Activated naive CD8-positive, alpha-beta T cell treated with anti-CD3 and anti-CD28 coated beads, Interleukin-2, amount 10 ng/mL, durations not matched to agents 7 days and 5 days (primary cell): ENCODE measurements around the gene CCDC15. TPM values are rescaled to one million over a fixed set of nuclear protein-coding genes. Genes with fewer than 3 reads are reported as not detected.
"Not testable (repeated sequence)": the region's sequence is repeated elsewhere in the genome, so short reads cannot be mapped to it uniquely, and the experiment has no call there.

Source experiments
- ATAC-seq: fragments of 150-1000 bp; cut with Tn5 transposase; one replicate; pipeline ENCODE4 v1.10.0; 2021; ENCODE audit warnings: low read depth, moderate library complexity
- POLR2A ChIA-PET: fragments of 350-600 bp; sonication (Branson Sonifier 250); formaldehyde crosslinking; loops from one replicate; lab custom pipeline; 2021; ENCODE audit warnings: antibody characterized with exemption; lab: Charles Lee
- DNase-seq: peaks from one replicate; pipeline ENCODE4 v3.0.0; 2021
- H3K27ac Mint-ChIP-seq: one replicate; pipeline ENCODE4 v1.8.0; 2022; ENCODE audit warnings: mild to moderate bottlenecking, mixed read lengths
- H3K27me3 Mint-ChIP-seq: one replicate; pipeline ENCODE4 v1.8.0; 2022; ENCODE audit warnings: mild to moderate bottlenecking, moderate library complexity, mixed read lengths
- H3K36me3 Mint-ChIP-seq: one replicate; pipeline ENCODE4 v1.8.0; 2021; ENCODE audit warnings: mild to moderate bottlenecking, mixed read lengths
- H3K4me1 Mint-ChIP-seq: one replicate; pipeline ENCODE4 v1.8.0; 2021; ENCODE audit warnings: mixed read lengths
- H3K4me3 Mint-ChIP-seq: one replicate; pipeline ENCODE4 v1.8.0; 2022; ENCODE audit warnings: mild to moderate bottlenecking, moderate library complexity, mixed read lengths
- H3K9me3 Mint-ChIP-seq: one replicate; pipeline ENCODE4 v1.8.0; 2021; ENCODE audit warnings: mixed read lengths
- total RNA-seq, 2 experiments: library from RNA; stranded (reverse); gene quantifications; one replicate each; pipeline ENCODE4 v1.2.3, GENCODE V29; 2021

The CCDC15 gene
- total RNA-seq, 2 experiments from 2014 or later: 5.9 to 6.6 TPM

GRCh38 chr11:124983674-124984511 is 29.9 kb downstream of the CCDC15 start:
- H3K27ac Mint-ChIP-seq: no peak overlapping the region
- no peaks in the 10 kb centered on the region for H3K27me3 Mint-ChIP-seq
- ATAC-seq: no peak
- no peak overlapping the region for H3K4me3 Mint-ChIP-seq
- DNase-seq: no peak
- peaks cover 24% of the 10 kb centered on the region for H3K9me3 Mint-ChIP-seq
- peaks cover 3% of the 10 kb centered on the region for H3K4me1 Mint-ChIP-seq
- POLR2A ChIA-PET: no interaction called here
- H3K36me3 Mint-ChIP-seq: peaks cover 60% of the 10 kb centered on the region

GRCh38 chr11:124984512-124984854 is 30.5 kb downstream of the CCDC15 start:
- no peak for ATAC-seq
- H3K9me3 Mint-ChIP-seq: peaks cover 22% of the 10 kb centered on the region
- no peak overlapping the region for H3K27ac Mint-ChIP-seq
- no peak overlapping the region for H3K4me3 Mint-ChIP-seq
- peaks cover 3% of the 10 kb centered on the region for H3K4me1 Mint-ChIP-seq
- DNase-seq: no peak
- H3K27me3 Mint-ChIP-seq: no peaks in the 10 kb centered on the region
- H3K36me3 Mint-ChIP-seq: peaks cover 57% of the 10 kb centered on the region
- POLR2A ChIA-PET: no interaction called here

- no peak for ATAC-seq
- no peak for DNase-seq
- Mint-ChIP-seq H3K4me1 (no peaks in the 10 kb centered on the region), H3K36me3 (peaks cover 40% of the 10 kb centered on the region), H3K27ac (no peak overlapping the region), H3K27me3 (no peaks in the 10 kb centered on the region), H3K9me3 (peaks cover 4% of the 10 kb centered on the region), H3K4me3 (no peak overlapping the region)
- POLR2A ChIA-PET: no interaction called here
Measured at GRCh38 chr11:124987096-124987495, 33.1 kb downstream of the CCDC15 start.

- Mint-ChIP-seq H3K27ac (no peak overlapping the region), H3K4me1 (no peaks in the 10 kb centered on the region), H3K36me3 (peaks cover 30% of the 10 kb centered on the region), H3K27me3 (no peaks in the 10 kb centered on the region), H3K9me3 (no peaks in the 10 kb centered on the region), H3K4me3 (no peak overlapping the region)
- ATAC-seq: no peak
- no peak for DNase-seq
- POLR2A ChIA-PET: no interaction called here
Measured at GRCh38 chr11:124988063-124988462, 34.1 kb downstream of the CCDC15 start.

- Mint-ChIP-seq H3K36me3 (peaks cover 37% of the 10 kb centered on the region), H3K4me1 (peaks cover 2% of the 10 kb centered on the region), H3K4me3 (no peak overlapping the region), H3K27me3 (no peaks in the 10 kb centered on the region), H3K27ac (no peak overlapping the region), H3K9me3 (peaks cover 6% of the 10 kb centered on the region)
- DNase-seq (no peak), ATAC-seq (no peak)
- POLR2A ChIA-PET: no interaction called here
Measured at GRCh38 chr11:125001079-125001778, 47.2 kb downstream of the CCDC15 start.

GRCh38 chr11:125001849-125002248 is 47.8 kb downstream of the CCDC15 start:
- Mint-ChIP-seq H3K36me3 (peaks cover 42% of the 10 kb centered on the region), H3K4me1 (peaks cover 2% of the 10 kb centered on the region), H3K4me3 (no peak overlapping the region), H3K27me3 (no peaks in the 10 kb centered on the region), H3K9me3 (peaks cover 6% of the 10 kb centered on the region), H3K27ac (no peak overlapping the region)
- ATAC-seq: no peak
- POLR2A ChIA-PET: no interaction called here
- DNase-seq: no peak

GRCh38 chr11:125005491-125005890 is 51.5 kb downstream of the CCDC15 start:
- POLR2A ChIA-PET: no interaction called here
- no peak for ATAC-seq

GRCh38 chr11:125016413-125016812 is 62.4 kb downstream of the CCDC15 start:
- H3K27ac Mint-ChIP-seq: no peak overlapping the region
- DNase-seq (no peak), ATAC-seq (no peak)
- POLR2A ChIA-PET: no interaction called here
- H3K27me3 Mint-ChIP-seq: peaks cover 3% of the 10 kb centered on the region
- no peaks in the 10 kb centered on the region for H3K4me1 Mint-ChIP-seq
- H3K4me3 Mint-ChIP-seq: no peak overlapping the region
- H3K36me3 Mint-ChIP-seq: peaks cover 10% of the 10 kb centered on the region
- H3K9me3 Mint-ChIP-seq: peaks cover 1% of the 10 kb centered on the region

More at GRCh38 chr11:125005491-125005890, 51.5 kb downstream of the CCDC15 start:
- H3K9me3 Mint-ChIP-seq: peaks cover 4% of the 10 kb centered on the region
- peaks cover 50% of the 10 kb centered on the region for H3K36me3 Mint-ChIP-seq
- DNase-seq: no peak
- no peaks in the 10 kb centered on the region for H3K27me3 Mint-ChIP-seq
- no peak overlapping the region for H3K27ac Mint-ChIP-seq
- H3K4me3 Mint-ChIP-seq: no peak overlapping the region
- H3K4me1 Mint-ChIP-seq: no peaks in the 10 kb centered on the region

GRCh38 chr11:125020342-125020741 is 66.3 kb downstream of the CCDC15 start:
- Mint-ChIP-seq H3K4me1 (no peaks in the 10 kb centered on the region), H3K4me3 (no peak overlapping the region), H3K27ac (no peak overlapping the region), H3K36me3 (no peaks in the 10 kb centered on the region), H3K9me3 (no peaks in the 10 kb centered on the region), H3K27me3 (no peaks in the 10 kb centered on the region)
- DNase-seq (no peak), ATAC-seq (no peak)
- POLR2A ChIA-PET: no interaction called here

- no peak overlapping the region for H3K27ac Mint-ChIP-seq
- no peaks in the 10 kb centered on the region for H3K4me1 Mint-ChIP-seq
- H3K36me3 Mint-ChIP-seq: no peaks in the 10 kb centered on the region
- H3K9me3 Mint-ChIP-seq: no peaks in the 10 kb centered on the region
- no peaks in the 10 kb centered on the region for H3K27me3 Mint-ChIP-seq
- POLR2A ChIA-PET: no interaction called here
- DNase-seq (no peak), ATAC-seq (no peak)
- no peak overlapping the region for H3K4me3 Mint-ChIP-seq
Measured at GRCh38 chr11:125022551-125022950, 68.5 kb downstream of the CCDC15 start.

- ATAC-seq (no peak), DNase-seq (no peak)
- H3K4me3 Mint-ChIP-seq: no peak overlapping the region
- H3K27ac Mint-ChIP-seq: no peak overlapping the region
- H3K4me1 Mint-ChIP-seq: no peaks in the 10 kb centered on the region
- no peaks in the 10 kb centered on the region for H3K9me3 Mint-ChIP-seq
- H3K36me3 Mint-ChIP-seq: peaks cover 11% of the 10 kb centered on the region
- H3K27me3 Mint-ChIP-seq: no peaks in the 10 kb centered on the region
- POLR2A ChIA-PET: no interaction called here
Measured at GRCh38 chr11:125025968-125026367, 72.0 kb downstream of the CCDC15 start.

GRCh38 chr11:125029431-125029830 is 75.4 kb downstream of the CCDC15 start:
- H3K36me3 Mint-ChIP-seq: peaks cover 21% of the 10 kb centered on the region
- DNase-seq, POLR2A ChIA-PET: not testable (repeated sequence)

GRCh38 chr11:125036933-125037332 is 82.9 kb downstream of the CCDC15 start:
- ATAC-seq: no peak
- no peak for DNase-seq
- Mint-ChIP-seq H3K27ac (no peak overlapping the region), H3K36me3 (peaks cover 15% of the 10 kb centered on the region), H3K27me3 (no peaks in the 10 kb centered on the region), H3K4me3 (no peak overlapping the region), H3K4me1 (peaks cover 8% of the 10 kb centered on the region), H3K9me3 (peaks cover 12% of the 10 kb centered on the region)
- POLR2A ChIA-PET: no interaction called here

More at GRCh38 chr11:125029431-125029830, 75.4 kb downstream of the CCDC15 start:
- not testable (repeated sequence) for H3K27ac Mint-ChIP-seq, H3K27me3 Mint-ChIP-seq, H3K4me3 Mint-ChIP-seq, H3K9me3 Mint-ChIP-seq, ATAC-seq, H3K4me1 Mint-ChIP-seq
